Gastroesophageal sphincter (tissue), 4 donors: ENCODE results near the gene CMIP. TPM values are rescaled to one million over a fixed set of nuclear protein-coding genes. Genes with fewer than 3 reads are reported as not detected.

Source experiments
- ATAC-seq: fragments of 150-250 bp; one replicate; pipeline ENCODE4 v1.9.1; 2016; ENCODE audit warnings: mild to moderate bottlenecking, moderate library complexity
- H3K27ac ChIP-seq, 4 donors: fragments of 200-600 bp; sonication (generic) in 3 of 4; 1 replicate in 3 of 4; 2 replicates in 1 of 4; pipeline ENCODE4 v1.5.1; 2016 to 2019
- H3K27me3 ChIP-seq: fragments of 200-600 bp; sonication (generic); one replicate; pipeline ENCODE4 v1.5.1; 2019
- H3K36me3 ChIP-seq, 2 donors: fragments of 200-600 bp; sonication (generic); one replicate each; pipeline ENCODE4 v1.5.1; 2019; ENCODE audit warnings: control low read depth in 1 of 2
- H3K4me1 ChIP-seq, 3 donors: fragments of 200-600 bp; sonication (generic); 1 replicate in 2 of 3; 2 replicates in 1 of 3; pipeline ENCODE4 v1.5.1; 2016 to 2019; ENCODE audit warnings: control low read depth in 2 of 3
- H3K4me3 ChIP-seq, 2 donors: fragments of 200-600 bp; sonication (generic); one replicate each; pipeline ENCODE4 v1.5.1; 2019; ENCODE audit warnings: mild to moderate bottlenecking in 1 of 2, moderate library complexity in 1 of 2
- H3K9me3 ChIP-seq, 3 donors: fragments of 200-600 bp; sonication (generic); one replicate each; pipeline ENCODE4 v1.5.1; 2017 to 2019; ENCODE audit warnings: control low read depth in 2 of 3
- CTCF ChIP-seq, 4 experiments: fragments of 200-600 bp in 2 of 4; fragments of 450-650 bp in 2 of 4; sonication (generic) in 1 of 4; IDR thresholded peaks; one replicate each; pipeline ENCODE4 v1.5.1; 2017 to 2019; ENCODE audit warnings: antibody characterized with exemption in 4 of 4, mild to moderate bottlenecking in 2 of 4, moderate library complexity in 2 of 4
- EP300 ChIP-seq: sonication (generic); formaldehyde crosslinking; IDR thresholded peaks from one replicate; pipeline ENCODE4 v1.6.1; 2017; ENCODE audit warnings: antibody characterized with exemption, mild to moderate bottlenecking
- POLR2A ChIP-seq, 2 donors: fragments of 450-650 bp; IDR thresholded peaks; one replicate each; pipeline ENCODE4 v1.6.1; 2017; ENCODE audit warnings: antibody characterized with exemption in 2 of 2, mild to moderate bottlenecking in 2 of 2, moderate library complexity in 1 of 2
- POLR2AphosphoS5 ChIP-seq: sonication (generic); formaldehyde crosslinking; IDR thresholded peaks from one replicate; pipeline ENCODE4 v1.6.1; 2017; ENCODE audit warnings: antibody characterized with exemption
- WGBS, 2 donors: methylation state at CpG; one replicate each; pipeline ENCODE4 v1.1.5; 2018; ENCODE audit warnings: low coverage in 1 of 2; 5-methylcytosine and 5-hydroxymethylcytosine counted together
- total RNA-seq, 4 donors: library from RNA; depleted of rRNA; stranded (reverse); fragments of >200 nt; gene quantifications; one replicate each; pipeline ENCODE4 v1.1.0, GENCODE V29; 2016

Gene CMIP
- total RNA-seq, 4 donors from 2014 or later = 13.4 to 24.0 (median 19.2) TPM

DNA sequence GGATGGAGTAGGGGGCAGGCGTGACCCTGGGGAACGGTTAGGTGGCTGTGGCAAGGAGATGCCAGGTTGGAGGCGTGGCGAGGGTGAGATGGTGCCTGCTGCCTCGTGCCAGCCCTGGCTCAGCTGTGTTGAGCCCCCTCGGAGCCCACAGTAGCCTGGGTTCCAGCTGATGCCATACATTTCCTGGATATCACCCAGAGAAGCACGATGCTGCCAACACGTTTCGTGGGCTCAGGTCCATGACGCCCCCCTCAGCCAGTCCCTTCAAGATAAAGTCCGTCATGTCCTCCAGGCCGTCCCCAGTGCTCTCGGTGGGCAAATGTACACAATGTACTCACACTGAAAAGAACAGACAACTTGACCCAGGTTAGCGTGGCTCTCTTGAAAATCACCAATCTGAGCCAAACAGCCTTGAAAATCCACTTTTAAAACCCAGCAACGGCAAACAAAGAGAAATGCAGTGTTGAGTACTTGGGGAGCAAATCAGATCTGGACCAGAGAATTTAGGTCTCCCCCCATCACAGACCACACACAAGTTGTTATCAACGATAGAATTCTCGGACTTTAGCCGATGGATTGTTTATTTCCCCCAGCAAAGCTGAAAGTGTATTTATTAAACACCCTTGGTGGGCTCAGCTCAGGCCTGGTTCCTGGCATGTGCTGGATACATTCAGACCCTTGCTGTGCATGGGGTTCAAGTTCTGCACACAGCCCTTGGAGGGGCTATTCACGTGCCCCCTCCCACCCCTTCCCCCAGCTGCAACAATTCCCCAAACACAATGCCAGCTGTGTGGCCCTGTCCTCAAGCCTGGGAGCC lies 231.7 kb downstream of the CMIP start:
- Histone ChIP-seq H3K27me3 (no peaks in the 10 kb centered on the region), H3K4me3 (no peak overlapping the region), H3K9me3 (no peaks in the 10 kb centered on the region), H3K27ac (no peak overlapping the region), H3K36me3 (peaks cover 0 to 97% of the 10 kb centered on the region in 2 donors), H3K4me1 (peaks cover 0 to 28% (median 0%) of the 10 kb centered on the region in 3 donors)
- WGBS, 2 donors = 73 to 77% methylated on average over 5 to 12 of the region's 19 CpGs
- no peak for ATAC-seq
- TF ChIP-seq CTCF (IDR thresholded peaks at IDR 0.05) = no peak
- no peak for TF ChIP-seq POLR2A (IDR thresholded peaks at IDR 0.05)
- TF ChIP-seq POLR2AphosphoS5 = no peak
- TF ChIP-seq EP300 = no peak

DNA sequence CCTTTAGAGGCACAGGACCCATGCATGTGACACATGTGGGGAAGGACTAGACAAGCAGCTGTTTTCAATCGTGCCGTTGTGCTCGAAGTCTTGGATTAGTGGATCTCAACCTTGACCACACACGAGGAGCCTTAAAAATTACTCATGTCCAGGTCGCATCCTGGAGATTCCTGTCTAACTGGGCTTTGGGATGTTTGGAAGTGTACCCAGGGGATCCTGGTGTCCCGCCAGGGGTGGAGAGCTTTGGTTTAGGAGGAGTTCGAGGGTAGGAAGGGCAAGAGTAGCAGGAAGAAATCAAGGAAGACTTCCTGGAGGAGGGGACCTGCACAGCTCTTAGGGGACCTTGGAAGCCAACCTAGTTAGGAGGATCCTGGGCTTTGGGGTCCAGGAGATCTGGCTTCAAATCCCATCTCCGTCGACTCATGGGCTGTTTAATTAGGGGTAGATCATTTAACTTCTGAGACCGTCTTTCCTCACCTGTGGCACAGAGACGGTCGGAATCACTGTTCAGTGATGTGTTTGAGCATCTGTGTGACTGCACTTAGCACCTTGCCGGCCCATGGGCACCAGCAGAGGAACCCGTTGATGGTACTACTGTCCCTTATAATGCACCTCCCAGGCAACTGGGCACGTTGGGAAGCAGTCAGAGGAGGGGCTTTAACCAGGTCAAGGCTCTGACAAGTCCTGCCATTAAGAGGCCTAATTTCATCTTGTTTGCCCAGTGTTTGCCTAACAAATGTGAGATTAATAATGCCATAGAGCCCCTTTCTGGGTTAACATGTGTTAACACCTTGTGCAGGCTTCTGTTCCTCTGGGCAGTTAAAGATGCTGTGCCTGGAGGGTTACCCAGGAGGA lies 232.5 kb downstream of the CMIP start:
- TF ChIP-seq EP300 = no peak
- TF ChIP-seq POLR2AphosphoS5 = no peak
- no peak for TF ChIP-seq CTCF (IDR thresholded peaks at IDR 0.05)
- TF ChIP-seq POLR2A (IDR thresholded peaks at IDR 0.05) = no peak
- Histone ChIP-seq H3K27ac (no peak overlapping the region), H3K9me3 (no peaks in the 10 kb centered on the region), H3K4me3 (no peak overlapping the region), H3K27me3 (no peaks in the 10 kb centered on the region), H3K36me3 (peaks cover 0 to 97% of the 10 kb centered on the region in 2 donors), H3K4me1 (peaks cover 0 to 28% (median 0%) of the 10 kb centered on the region in 3 donors)
- 80 to 100% methylated on average over 1 to 5 of the region's 15 CpGs for WGBS, 2 donors
- no peak for ATAC-seq

- Histone ChIP-seq H3K9me3 (no peaks in the 10 kb centered on the region), H3K36me3 (peaks cover 0 to 89% of the 10 kb centered on the region in 2 donors), H3K27ac (no peak overlapping the region), H3K4me3 (no peak overlapping the region), H3K27me3 (no peaks in the 10 kb centered on the region), H3K4me1 (peaks cover 0 to 28% (median 0%) of the 10 kb centered on the region in 3 donors)
- WGBS, 2 donors = 69% methylated on average over 6 of the region's 35 CpGs; no CpG with 5 or more reads in 1 of the 2 donors
- TF ChIP-seq CTCF (IDR thresholded peaks at IDR 0.05) (no peak), POLR2A (IDR thresholded peaks at IDR 0.05) (no peak), POLR2AphosphoS5 (no peak), EP300 (no peak)
- ATAC-seq = no peak
Observed at GRCh38 chr16:81678326-81679095, 233.9 kb downstream of the CMIP start.

DNA sequence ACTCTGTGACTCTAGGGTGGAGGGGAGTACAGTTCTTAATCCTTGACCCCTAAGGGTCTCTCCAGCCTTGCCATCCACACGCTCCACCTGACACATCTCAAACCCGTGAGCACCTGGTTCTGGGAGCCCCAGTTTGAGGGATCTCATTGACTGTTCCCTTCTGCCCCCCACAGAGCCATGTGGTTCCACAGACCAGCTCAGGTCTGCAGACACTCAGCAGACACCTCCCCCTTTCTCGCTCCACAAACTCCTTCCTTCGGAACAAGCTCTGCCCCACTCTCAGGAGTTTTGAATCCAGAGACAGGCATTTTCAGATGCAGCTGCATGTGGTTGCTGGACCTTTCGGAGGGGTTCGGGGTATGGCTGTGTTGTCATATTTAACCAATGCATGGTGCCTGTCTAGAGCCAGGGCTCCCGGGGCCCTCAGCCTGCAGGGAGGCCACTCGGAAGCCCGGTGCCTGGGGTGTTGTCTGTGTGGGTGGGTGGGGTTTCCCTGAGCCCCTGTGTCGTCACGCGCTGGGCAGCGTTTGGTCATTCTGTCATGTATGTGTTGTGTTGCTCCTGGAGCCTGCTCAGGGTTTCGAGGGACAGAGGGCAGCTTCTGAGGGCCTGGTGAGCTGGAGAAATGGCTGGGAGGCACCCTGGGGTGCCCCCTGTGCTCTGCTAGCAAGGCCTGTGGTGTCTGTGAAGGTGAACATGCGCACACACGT lies 235.3 kb downstream of the CMIP start:
- Histone ChIP-seq H3K36me3 (peaks cover 0 to 84% of the 10 kb centered on the region in 2 donors), H3K9me3 (no peaks in the 10 kb centered on the region)
- no peak for ATAC-seq

More for the DNA sequence above, 235.3 kb downstream of the CMIP start:
- Histone ChIP-seq H3K27ac (peak overlapping the region in 3 of 4 donors; percentile 31 to 42 (median 35)), H3K4me3 (no peak overlapping the region), H3K27me3 (no peaks in the 10 kb centered on the region), H3K4me1 (peaks cover 0 to 28% (median 0%) of the 10 kb centered on the region in 3 donors)
- 73 to 94% methylated on average over 3 of the region's 16 CpGs for WGBS, 2 donors
- no peak for TF ChIP-seq POLR2AphosphoS5
- TF ChIP-seq POLR2A (IDR thresholded peaks at IDR 0.05) = no peak
- TF ChIP-seq EP300 = no peak
- TF ChIP-seq CTCF (IDR thresholded peaks at IDR 0.05) = no peak
